EH (cell line): ENCODE data around the gene HLA-DMB.

Experiments used
- DNase-seq: peaks from one replicate; pipeline ENCODE4 v3.0.0-alpha.2; 2015; ENCODE audit warnings: low read depth

HLA-DMB gene

DNA sequence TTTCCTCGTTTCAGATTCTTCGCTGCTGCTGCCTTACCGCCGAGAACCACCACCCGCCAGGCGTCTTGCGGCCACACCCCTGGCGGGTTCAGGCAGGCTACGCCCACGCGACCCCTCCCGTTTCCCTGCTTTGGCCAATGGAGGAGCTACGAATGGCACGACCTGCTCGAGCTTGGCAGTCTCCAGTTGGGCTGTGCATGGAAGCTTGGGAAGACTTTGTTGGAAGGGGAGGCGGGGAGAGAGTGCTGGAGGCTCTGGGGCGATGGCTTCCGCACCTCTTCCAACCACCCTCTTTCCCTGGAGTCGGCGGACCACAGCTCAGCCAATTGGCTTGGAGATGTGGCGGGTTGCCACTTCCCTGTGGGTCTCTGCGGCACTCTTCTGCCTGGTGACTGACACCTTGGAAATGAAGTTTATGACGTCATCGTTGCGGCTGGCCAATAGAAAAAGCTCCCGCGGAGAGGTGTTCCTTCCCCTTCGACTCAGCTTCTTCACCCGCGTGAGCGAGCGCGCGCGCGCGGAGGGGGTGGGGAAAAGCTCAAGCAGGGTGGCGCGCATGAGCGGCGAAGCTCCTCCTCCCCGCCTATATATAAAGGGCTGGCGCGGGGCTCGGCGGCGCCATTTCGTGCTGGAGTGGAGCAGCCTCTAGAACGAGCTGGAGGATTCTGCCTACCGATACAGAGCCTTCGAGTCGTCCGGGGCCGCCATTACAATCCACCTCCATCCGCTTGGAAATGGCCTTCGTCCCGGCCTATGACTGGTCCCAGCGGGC lies 30.9 kb upstream of the HLA-DMB start:
- DNase-seq, result peak; percentile 100

DNA sequence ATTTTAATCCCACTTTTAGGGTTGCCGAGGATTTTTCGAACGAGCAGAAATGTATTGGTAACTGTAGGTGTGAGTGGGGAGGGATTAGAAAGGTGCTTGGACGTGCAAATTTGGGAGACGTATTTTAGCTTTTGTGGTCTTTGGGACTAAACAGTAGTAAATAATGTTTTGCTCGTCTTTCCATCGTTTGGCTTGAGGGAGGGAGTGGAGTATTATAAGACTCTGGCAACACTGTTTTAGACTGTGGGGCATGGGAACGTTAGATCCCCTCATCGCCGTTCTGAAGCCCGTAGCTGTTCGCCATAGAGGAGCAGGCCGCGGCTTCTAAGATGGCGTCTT lies 30.4 kb upstream of the HLA-DMB start:
- no peak for DNase-seq

DNA sequence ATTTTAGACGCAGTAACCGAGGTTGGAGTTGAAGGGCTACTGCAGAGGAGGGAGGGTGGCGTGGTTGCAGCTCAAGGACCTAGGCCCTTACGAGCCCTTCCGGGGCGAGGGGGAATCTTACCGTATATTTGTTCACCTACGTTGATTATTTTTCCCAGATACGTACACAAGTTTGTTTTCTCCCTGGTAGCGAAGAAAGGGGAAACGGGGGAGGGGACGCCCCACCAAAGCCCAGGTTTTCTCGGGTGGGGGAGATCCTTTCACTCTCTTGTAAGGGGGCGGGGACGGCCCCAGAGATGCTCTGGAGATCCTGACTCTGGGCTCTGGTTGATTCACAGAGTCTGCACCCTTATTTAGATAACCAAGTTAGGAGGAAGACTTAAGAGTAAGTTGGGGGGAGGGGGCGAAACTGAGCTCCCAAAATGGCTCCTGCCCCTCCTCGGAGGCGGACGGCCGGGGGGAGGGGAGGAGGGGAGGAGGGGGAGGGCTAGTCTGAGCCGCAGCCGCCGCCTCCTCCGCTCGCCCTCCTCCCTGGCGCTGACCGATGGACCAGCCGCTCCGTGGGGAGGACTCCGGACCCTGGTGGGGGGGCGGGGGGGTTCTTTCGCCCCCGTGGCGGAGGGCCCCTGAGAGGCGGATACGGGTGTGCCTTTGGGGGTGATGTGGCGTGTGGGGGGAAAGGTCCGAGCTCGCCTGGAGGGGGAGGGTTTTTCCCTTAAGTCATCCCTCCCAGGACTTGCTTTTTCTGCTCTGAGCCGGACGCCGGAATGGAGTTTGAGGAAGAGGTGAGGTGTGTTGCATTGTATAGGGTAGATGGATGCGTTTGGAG lies 29.8 kb upstream of the HLA-DMB start:
- peak; percentile 97 for DNase-seq

DNA sequence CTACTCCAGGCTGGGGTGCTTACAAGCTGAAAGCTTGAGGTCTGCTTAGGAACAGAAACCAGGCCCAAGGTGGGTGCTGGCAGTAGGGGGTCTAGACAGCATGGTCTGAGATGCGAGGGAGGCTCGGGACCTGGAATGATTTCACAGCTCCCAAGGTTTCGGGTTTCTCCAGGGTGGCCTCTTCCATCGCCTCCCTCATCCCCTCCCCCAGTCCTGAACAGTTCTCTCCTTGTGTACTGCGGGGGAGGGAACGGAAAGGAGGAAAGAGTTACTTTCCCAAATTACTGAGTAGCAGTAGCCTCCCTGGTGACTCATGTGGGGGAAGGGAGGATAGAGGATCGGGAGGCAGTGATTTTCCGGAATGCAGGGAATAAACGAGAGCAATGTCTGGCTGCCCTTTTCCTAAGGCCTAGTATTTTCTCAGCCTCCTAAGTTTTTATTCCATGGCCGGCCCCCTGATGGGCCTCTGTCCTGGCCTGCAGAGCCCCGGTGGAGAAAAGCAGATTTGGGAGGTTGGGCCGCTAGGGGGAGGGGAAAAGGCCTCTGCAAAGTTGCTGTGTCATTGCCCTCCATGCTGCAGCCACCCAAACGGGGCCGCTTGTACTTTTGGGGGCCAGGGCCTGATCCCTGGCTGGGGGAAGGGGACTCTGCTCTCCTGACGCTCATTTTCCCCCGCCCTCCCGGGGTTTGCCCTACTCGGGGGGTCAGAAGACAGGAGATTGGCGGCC lies 29.0 kb upstream of the HLA-DMB start:
- peak; percentile 99 for DNase-seq

DNA sequence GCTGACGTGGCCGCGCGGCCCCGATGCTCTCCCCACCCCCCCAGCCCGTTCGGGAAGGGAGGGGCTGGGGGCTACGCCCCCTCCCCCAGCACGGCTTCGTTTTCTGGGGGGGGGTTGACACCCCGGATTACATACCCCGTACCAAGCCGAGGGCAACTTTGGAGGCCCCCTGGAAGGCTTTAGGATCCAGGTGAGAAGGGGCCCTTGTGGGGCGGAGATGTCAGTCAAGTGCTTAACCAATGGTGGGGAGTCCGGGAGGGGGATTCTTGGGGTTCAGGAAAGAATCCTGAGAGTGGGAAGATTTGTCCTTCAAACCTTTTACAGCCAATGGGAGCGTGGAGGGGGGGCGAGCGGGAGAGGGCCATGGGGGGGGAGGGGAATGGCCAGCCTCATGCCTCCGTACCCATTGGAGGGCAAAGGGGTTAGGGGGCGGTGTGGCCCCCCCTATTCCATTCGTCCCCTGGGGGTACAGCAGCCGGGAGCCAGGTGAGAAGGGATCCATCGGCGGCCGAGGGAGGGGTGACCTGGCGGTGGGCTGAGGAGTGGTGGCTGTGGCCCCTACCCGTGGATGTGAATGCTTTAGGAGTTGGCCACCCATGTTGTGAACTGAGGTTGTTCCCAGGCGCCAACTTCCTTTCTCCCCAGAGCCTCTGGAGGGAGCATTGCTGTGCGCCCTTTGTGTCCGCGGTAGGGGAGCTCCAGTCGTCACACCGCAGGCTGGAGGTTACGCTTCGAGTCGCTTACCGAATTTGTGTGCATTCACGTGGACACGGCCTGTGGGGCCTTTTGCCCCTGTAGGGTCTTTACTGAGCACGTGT lies 28.2 kb upstream of the HLA-DMB start:
- DNase-seq, result peak; percentile 84

DNA sequence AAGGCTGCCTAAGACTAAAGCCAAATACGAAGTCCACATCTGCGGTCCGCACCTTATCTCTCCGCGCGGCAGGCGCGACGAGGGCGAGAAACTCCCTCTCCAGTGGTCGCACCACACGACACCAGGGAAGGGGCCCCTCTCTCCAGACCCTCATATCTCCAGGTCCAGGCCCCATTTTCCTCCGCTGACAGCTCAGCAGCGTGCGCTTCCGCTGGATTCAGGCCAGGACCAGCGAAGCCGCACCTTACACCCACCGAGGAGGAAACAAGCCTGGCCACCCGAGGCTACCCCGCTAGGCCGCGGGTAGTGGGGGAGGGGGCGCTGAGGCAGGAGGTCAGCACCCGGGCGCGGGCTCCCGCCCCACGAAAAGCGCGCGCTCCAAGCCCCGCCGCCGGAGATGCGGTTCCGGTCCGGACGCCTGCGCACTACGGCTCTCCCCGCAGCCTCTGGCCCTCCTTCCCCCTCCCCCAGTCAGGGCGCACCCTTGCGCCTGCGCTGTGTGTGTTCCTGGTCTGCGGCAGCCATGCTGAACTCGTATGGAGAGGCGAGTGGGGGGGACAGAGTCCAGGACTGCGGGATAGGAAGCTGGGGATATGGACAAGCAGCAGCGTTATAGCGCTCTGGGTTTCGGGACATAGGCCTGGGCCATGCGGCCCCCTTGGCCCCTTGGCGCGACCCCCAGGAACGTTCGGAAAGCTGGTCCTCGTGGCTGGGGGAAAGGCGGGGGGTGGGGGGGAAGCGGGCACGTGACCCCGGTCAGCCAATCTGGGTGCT lies 27.5 kb upstream of the HLA-DMB start, which contains the start of gene BRD2:
BRD2 (plus strand) TSS at position 502 of the 774 bp plus-strand sequence. CDS start 4,305 bp downstream, outside the sequence.
- peak; percentile 97 for DNase-seq

DNA sequence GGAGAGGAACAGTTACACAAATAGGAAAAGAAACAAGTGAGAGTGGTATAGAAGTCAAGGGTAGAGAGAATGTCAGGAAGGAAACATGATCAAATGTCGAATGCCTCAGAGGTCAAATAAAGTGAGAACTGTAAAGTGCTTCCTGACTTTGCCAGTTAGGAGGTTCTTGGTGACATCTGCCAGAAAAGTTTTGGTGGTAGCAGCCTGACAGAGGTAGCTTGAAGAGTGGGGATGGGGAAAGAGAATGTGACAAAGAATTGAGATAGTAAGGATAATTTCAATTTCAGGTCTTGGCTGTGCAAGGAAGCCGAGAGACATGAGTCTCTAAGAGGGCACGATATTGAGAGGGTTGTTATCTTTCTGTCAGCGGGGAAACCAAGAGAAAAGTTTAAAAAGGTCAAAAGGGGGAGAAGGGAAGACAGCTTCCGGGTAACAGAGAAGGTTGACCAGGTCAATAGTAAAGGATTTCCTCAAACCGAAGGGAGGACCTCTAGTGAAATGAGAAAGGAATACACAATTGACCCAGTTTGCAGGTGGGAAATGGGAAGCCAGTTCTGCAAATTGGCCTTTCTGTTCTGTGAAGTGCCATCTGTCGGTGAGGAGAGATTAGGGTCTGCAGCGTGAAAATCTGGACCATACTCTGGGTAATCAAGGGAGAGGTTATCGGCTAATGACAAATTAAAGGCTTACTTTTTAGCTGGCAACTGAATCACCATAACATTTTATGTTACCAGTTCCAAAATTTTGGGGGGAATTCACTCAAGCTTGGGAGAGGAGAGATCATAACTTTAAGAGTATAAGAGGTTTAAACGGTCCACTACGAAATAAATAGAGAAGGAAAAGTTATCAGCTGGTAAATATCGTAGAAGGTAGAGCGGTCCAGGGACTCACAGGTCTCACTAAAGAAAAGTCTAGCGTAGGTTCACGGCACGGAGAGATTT lies 26.6 kb upstream of the HLA-DMB start:
- peak; percentile 56 for DNase-seq

DNA sequence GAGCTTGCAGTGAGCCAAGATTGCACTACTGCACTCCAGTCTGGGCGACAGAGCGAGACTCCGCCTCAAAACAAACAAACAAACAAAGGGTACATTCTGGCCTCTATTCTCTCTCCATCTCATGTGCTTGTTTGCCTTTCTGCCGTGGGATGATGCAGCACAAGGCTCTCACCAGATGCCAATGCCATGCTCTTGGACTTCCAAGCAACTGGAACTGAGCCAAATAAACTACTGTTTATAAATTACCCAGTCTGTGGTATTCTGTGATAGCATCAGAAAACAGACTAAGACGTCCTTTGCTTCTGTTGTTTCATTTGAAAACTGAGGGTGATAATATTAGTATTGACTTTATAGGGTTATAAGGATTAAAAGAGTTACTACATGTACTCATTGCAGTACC lies 23.9 kb upstream of the HLA-DMB start:
- DNase-seq, result no peak

DNA sequence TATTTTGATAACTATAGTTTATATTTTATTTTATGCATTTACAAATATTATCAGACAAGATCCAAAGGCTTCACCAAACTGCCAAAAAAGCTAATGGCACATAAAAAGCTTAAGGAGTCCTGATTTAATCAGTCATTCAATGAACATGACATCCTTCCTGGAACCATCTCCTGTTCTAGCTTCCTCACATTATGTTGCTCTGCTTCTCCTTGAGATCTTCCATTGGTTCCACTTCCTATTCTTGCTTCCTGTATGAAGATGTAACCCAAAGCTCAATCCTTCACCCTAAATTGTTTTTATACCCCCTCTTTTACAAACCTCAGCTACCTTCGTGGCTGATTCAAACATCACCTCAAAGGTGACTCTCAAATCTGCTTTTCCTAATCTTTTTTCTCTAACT lies 23.0 kb upstream of the HLA-DMB start:
- DNase-seq, result no peak

DNA sequence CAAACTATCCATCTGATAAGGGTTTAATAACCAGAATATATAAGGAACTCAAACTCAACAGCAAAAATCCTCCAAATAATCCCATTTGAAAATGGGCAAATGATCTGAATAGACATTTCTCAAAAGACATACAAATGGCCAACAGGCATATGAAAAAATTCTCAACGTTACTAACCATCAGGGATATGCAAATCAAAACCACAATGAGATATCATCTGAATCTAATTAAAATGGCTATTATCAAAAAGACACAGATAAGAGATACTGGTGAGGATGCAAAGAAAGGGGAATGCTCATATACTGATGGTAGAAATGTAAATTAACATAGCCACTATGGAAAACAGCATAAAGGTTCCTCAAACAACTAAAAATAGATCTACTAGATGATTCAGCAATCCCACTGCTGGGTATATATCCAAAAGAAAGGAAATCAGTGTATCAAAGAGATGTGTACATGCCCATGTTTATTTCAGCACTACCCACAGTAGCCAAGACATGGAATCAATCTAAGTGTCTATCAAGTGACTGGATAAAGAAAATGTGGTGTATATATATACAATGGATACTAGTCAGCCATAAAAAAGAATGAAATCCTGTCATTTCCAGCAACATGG lies 21.5 kb upstream of the HLA-DMB start:
- DNase-seq, result no peak

DNA sequence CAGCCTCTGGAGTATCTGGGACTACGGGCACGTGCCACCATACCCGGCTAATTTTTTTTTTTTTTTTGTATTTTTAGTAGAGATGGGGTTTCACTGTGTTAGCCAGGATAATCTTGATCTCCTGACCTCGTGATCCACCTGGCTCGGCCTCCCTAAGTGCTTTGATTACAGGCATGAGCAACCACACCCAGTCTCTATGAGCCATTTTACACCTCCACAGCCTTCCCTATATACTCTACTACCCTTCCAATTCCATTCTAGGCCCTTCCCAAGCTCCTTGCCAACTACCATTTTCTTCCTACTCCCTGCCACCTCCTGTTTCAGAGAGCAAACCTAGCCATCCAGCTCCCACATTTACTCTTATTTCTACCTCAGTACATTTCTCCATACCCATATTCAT lies 19.7 kb upstream of the HLA-DMB start:
- DNase-seq, result no peak

DNA sequence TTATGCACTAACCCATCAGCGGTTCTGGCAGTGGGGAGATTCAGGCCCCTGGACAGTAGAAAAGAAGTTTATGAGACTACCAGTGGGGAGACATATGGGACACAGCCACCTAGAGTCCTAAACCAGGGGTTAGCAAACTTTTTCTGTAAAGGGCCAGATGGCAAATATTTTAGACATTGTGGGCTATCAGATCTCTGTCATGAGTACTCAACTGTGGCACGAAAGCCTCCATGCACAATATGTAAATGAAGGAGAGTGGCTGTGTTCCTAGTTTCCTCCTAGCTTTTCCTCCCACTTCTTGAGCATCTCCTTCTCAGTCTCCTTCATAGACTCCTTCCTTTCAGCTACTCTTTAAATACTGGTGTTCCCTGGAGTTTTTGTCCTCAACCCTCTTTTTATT lies 15.3 kb upstream of the HLA-DMB start:
- no peak for DNase-seq

DNA sequence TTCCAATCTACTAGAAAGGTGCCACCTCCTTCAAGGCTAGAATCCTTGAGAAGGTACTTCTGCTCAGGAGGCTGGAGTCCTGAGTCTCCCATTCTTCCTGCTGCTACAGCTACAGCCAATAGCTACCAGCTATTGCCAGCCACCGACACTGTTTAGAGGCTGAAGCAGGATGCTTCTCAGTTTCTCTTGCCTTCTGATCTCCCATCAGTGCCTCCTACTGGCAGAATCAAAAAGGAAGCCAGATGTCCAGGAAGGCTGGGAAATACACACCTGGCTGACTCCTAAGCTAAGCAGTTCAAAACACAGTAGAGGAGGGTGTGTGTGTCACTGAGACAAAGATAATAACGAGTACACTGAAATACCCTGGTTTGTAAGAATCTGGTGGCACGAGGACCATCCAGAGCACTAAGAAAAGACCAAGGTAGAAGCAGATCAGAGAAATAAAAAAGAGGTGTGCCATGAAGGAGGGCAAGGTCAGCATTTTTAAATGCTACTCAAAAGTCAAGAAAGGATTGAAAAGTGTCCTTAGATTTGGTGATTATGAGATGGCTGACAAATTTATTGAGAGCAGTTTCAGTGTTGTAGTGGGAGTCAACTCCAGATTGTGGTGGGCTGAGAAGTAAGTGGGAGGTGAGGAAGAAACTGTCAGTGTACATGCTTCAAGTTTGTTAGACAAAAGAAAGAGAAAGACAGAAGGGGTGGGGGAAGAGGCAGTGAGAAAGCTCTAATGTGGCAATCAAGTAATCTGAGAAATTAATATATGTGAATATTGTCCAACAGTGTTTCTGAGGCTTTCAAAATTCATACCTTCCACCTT lies 14.4 kb upstream of the HLA-DMB start:
- peak; percentile 36 for DNase-seq

DNA sequence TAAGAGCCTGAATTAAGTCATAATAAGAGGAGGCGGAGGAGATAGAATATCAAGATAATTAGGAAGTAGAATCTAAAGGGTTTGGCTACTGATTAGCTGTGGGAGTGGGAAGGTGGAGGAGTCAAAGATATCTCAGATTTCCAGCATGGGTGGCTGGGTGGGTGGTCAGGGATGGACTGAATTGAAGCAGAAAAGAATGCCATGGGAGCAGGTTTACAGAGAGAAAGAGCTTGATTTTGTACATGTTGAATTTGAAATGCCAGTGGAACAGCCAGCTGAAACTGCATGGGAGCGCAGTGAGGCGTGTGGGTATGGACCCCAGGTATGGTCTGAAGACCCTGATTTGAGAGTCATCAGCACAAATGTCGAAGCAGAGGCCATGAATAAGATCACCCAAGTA lies 13.4 kb upstream of the HLA-DMB start:
- DNase-seq, result no peak

DNA sequence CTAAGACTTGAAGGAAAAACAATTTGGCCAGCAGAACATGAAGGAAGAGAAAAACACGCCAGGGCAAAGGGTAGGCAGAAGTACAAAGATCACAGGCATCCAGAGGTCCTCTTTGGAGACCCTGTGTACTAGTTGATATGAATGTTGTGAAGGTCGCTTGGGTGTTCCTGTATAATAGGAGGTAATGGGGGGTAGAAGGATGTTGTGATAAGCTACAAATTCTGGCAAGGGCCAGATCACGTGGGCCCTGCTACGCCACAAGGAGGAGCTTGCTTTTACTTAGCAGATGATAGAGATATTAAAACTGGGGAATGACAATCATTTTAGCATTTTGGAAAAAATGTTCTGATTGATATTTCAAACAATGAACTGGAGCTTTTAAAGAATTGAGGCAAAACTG lies 12.9 kb upstream of the HLA-DMB start:
- DNase-seq, result no peak

DNA sequence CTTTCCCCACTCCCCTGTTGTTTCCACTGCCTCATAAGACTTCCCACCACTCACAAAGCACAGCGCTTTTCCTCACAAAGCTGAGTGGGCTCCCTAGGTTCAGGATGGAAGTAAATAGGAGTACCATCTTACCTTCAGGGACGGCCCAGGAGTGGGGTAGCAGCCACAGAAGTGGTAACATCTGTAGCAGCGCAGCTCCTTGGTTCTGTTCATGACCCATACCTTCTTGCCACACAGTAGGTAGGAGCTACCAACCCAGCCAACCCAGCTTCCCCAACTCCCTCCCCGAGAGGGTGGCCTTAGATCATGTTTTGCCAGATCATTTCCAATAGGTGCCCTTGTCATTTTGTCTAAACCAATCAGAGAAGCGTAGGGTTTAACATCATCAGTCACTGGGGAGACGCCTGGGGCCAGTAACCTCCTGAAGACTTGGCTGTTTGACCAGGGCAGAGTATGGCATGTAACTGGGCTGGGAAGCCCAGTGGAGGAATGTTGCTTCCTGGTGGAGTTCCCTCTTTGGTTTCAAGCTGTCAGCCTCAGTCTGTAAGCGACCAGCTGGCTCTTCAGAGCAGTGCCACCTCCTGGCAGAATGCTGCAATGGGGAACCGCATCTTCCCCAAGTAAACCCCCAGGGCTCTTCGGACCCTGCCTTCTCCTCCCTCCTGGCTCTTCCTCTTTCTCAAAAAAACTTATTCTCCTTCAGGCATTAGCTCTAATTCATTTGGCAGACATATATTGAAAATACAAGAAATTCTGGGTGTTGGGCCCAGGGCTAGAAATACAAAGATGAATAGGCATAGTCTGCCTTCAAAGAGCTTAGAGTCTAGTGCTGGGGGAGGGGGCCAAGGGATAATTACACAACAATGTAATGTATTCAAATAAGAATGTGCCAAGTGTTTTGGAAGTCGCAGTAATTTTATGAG lies 12.2 kb upstream of the HLA-DMB start, which contains the start of gene HLA-DMA:
HLA-DMA (minus strand) TSS at position 281 of the 923 bp plus-strand sequence; CDS start at position 220, 61 bp downstream.
- DNase-seq, result peak; percentile 99

DNA sequence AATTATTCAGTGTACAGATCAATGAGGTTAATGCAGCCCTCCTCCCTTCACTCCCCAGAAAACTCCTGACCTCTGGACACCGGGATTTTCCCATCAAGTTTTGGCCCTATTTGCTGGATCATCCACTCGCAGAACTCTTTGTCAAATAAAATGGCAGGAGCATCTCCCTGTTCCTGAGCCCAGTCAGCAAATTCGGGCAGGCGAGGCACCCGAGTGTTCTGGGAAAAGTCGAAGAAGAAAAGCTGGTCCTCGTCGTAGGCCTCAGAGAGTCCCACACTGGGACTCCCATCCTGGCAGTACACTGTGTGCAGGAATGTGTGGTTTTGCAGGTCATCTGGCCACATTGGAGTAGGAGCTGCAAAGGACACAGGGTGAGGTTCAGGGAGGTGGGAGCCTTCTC lies 9.6 kb upstream of the HLA-DMB start:
- no peak for DNase-seq
